Right atrium auricular region (tissue), 2 donors: ENCODE measurements around the gene CALN1. TPM values are rescaled to one million over a fixed set of nuclear protein-coding genes. Genes with fewer than 3 reads are reported as not detected.

Source experiments
- DNase-seq: peaks from one replicate; pipeline ENCODE4 v3.0.0-alpha.2; 2019; ENCODE audit warnings: low spot score
- H3K27ac ChIP-seq, 2 donors: fragments of 200-600 bp; sonication (generic); 1 replicate in 1 of 2; 2 replicates in 1 of 2; pipeline ENCODE4 v1.5.1; 2016 to 2019
- H3K27me3 ChIP-seq, 2 donors: fragments of 200-600 bp; sonication (generic); one replicate each; pipeline versions ENCODE4 v1.5.1 to v1.6.0; 2017 to 2019
- H3K36me3 ChIP-seq: fragments of 200-600 bp; sonication (generic); one replicate; pipeline ENCODE4 v1.5.1; 2016
- H3K4me1 ChIP-seq, 2 donors: fragments of 200-600 bp; sonication (generic); one replicate each; pipeline versions ENCODE4 v1.5.1 to v1.6.0; 2017 to 2019
- H3K4me3 ChIP-seq, 2 donors: fragments of 200-600 bp; sonication (generic); 1 replicate in 1 of 2; 2 replicates in 1 of 2; pipeline ENCODE4 v1.5.1; 2017 to 2019; ENCODE audit warnings: mild to moderate bottlenecking in 1 of 2, moderate library complexity in 1 of 2
- H3K9me3 ChIP-seq, 2 donors: fragments of 200-600 bp; sonication (generic); one replicate each; pipeline ENCODE4 v1.5.1; 2019
- CTCF ChIP-seq, 2 donors: fragments of 200-600 bp; sonication (generic); IDR thresholded peaks; one replicate each; pipeline ENCODE4 v1.5.1; 2019; ENCODE audit warnings: antibody characterized with exemption in 2 of 2
- total RNA-seq, 2 donors: library from RNA; depleted of rRNA; stranded (reverse); fragments of >200 nt; gene quantifications; one replicate each; pipeline ENCODE4 v1.1.0, GENCODE V29; 2016

Gene CALN1
- total RNA-seq, 2 donors from 2014 or later: not detected

GRCh38 chr7:72153132-72153512 lies 259.0 kb downstream of the CALN1 start:
- H3K27ac ChIP-seq: no peak overlapping the region

DNA sequence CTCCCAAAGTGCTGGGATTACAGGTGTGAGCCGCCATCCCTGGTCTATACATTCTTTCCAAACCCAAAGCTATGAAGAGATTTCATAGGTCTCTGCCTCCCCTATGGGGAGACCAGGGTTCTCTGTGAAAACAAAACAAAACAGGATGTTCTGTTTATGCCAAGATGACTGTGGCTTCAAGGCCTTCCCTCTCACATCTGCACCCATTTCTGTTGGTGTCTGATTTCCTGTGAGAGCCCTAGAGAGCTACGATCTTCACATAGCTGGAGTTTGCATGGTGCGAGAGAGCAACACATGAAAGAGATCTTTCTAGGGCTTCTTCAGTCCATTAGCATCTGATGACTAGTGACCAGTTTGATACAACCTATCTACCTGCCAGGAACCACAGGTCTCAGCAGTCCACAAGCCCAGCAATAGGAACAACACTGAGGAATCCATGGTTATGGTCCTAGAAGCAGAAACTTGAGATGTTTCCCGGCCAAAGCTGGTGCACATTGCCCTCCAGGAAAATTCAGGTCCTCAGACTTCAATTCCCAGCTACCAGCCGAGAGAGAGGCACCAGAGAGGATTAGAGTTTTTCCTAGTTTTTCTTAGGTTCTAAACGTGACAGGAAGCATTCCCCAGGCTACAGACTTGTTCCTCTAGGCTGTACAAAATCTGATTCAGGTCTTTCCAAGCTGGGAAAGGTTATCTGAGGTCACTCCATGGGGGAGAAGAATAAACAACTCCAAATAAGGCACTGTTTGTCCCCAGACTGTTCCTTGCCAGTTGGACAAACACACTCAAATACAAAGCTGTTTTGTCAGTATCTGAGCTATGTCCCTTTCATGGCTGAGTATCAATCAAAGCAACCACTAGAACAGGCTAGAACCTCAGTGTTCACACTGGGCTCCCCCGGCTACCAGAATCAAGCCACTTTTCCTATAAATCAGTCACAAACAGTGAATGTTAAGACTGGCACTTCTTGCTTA lies 259.7 kb downstream of the CALN1 start:
- H3K27me3 ChIP-seq: no peaks in the 10 kb centered on the region
- H3K36me3 ChIP-seq: no peaks in the 10 kb centered on the region
- H3K9me3 ChIP-seq: no peaks in the 10 kb centered on the region
- no peak overlapping the region for H3K27ac ChIP-seq
- DNase-seq: no peak
- TF ChIP-seq CTCF (IDR thresholded peaks at IDR 0.05): no peak
- H3K4me1 ChIP-seq: no peaks in the 10 kb centered on the region
- H3K4me3 ChIP-seq: no peak overlapping the region

More at GRCh38 chr7:72153132-72153512, 259.0 kb downstream of the CALN1 start:
- DNase-seq: no peak
- Histone ChIP-seq H3K27me3 (no peaks in the 10 kb centered on the region), H3K36me3 (no peaks in the 10 kb centered on the region), H3K4me3 (no peak overlapping the region), H3K4me1 (no peaks in the 10 kb centered on the region), H3K9me3 (no peaks in the 10 kb centered on the region)
- no peak for TF ChIP-seq CTCF (IDR thresholded peaks at IDR 0.05)

- TF ChIP-seq CTCF (IDR thresholded peaks at IDR 0.05): no peak
- Histone ChIP-seq H3K27ac (no peak overlapping the region), H3K4me3 (no peak overlapping the region), H3K27me3 (no peaks in the 10 kb centered on the region), H3K9me3 (peaks cover 0 to 6% of the 10 kb centered on the region in 2 donors), H3K36me3 (no peaks in the 10 kb centered on the region), H3K4me1 (no peaks in the 10 kb centered on the region)
- DNase-seq: no peak
These were observed 271.6 kb downstream of the CALN1 start for GRCh38 chr7:72140566-72140965.

DNA sequence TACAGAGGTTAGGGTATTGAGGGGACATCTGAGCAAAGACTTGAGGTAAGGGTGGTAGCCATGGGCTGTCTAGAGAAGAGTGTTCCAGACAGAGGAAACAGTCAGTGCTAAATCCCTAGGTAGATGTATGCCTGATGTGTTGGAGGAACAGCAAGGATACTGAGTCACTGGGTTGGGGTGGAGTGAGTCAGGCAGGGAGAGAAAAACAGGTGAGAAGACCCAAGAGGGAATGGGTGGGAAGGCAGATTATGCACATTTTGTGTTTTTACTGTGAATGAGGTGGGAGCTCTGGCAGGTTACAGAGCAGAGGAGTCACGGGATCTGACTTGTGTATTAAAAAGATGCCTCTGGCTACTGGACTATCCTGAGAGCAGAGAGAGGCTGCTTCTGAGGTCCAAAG lies 285.0 kb downstream of the CALN1 start:
- Histone ChIP-seq H3K27me3 (no peaks in the 10 kb centered on the region), H3K27ac (no peak overlapping the region), H3K4me3 (no peak overlapping the region), H3K4me1 (no peaks in the 10 kb centered on the region), H3K9me3 (peaks cover 0 to 5% of the 10 kb centered on the region in 2 donors), H3K36me3 (no peaks in the 10 kb centered on the region)
- TF ChIP-seq CTCF (IDR thresholded peaks at IDR 0.05): no peak
- no peak for DNase-seq

- no peaks in the 10 kb centered on the region for H3K36me3 ChIP-seq
- no peak for DNase-seq
- H3K27ac ChIP-seq: no peak overlapping the region
- H3K27me3 ChIP-seq: no peaks in the 10 kb centered on the region
- H3K4me1 ChIP-seq: no peaks in the 10 kb centered on the region
- TF ChIP-seq CTCF (IDR thresholded peaks at IDR 0.05): no peak
- no peak overlapping the region for H3K4me3 ChIP-seq
- H3K9me3 ChIP-seq: no peaks in the 10 kb centered on the region
These were observed 288.2 kb downstream of the CALN1 start for GRCh38 chr7:72123913-72124312.
